Measurements from ENCODE around the gene YIPF4.
"Not testable (repeated sequence)": the region's sequence is repeated elsewhere in the genome, so short reads cannot be mapped to it uniquely, and the experiment has no call there.

YIPF4 gene

GRCh38 chr2:32277674-32278477 is at the start of gene YIPF4:
Gene YIPF4, plus strand, starts transcription at chr2:32277904. Its CDS starts 252 bp downstream, at chr2:32278156.
- DNase-seq (ENCODE audit: low read depth): peak; percentile 82

GRCh38 chr2:32228181-32228580 is 49.5 kb upstream of the YIPF4 start:
- DNase-seq (ENCODE audit: low read depth): no peak

- DNase-seq (ENCODE audit: low read depth): no peak
Measured at GRCh38 chr2:32229635-32230034, 48.1 kb upstream of the YIPF4 start.

- DNase-seq (ENCODE audit: low read depth): no peak
Measured at GRCh38 chr2:32231959-32232358, 45.7 kb upstream of the YIPF4 start.

- no peak for DNase-seq (ENCODE audit: low read depth)
Measured at GRCh38 chr2:32235315-32235714, 42.4 kb upstream of the YIPF4 start.

GRCh38 chr2:32237488-32237887 is 40.2 kb upstream of the YIPF4 start:
- DNase-seq (ENCODE audit: low read depth): no peak

- DNase-seq (ENCODE audit: low read depth): no peak
Measured at GRCh38 chr2:32237996-32238395, 39.7 kb upstream of the YIPF4 start.

GRCh38 chr2:32242331-32242730 is 35.4 kb upstream of the YIPF4 start:
- DNase-seq (ENCODE audit: low read depth): no peak

GRCh38 chr2:32246911-32247310 is 30.8 kb upstream of the YIPF4 start:
- DNase-seq (ENCODE audit: low read depth): no peak

GRCh38 chr2:32248299-32248698 is 29.4 kb upstream of the YIPF4 start:
- no peak for DNase-seq (ENCODE audit: low read depth)

- DNase-seq (ENCODE audit: low read depth): no peak
Measured at GRCh38 chr2:32249731-32250236, 27.9 kb upstream of the YIPF4 start.

- no peak for DNase-seq (ENCODE audit: low read depth)
Measured at GRCh38 chr2:32250290-32250689, 27.4 kb upstream of the YIPF4 start.

GRCh38 chr2:32258242-32258641 is 19.5 kb upstream of the YIPF4 start:
- no peak for DNase-seq (ENCODE audit: low read depth)

- no peak for DNase-seq (ENCODE audit: low read depth)
Measured at GRCh38 chr2:32260376-32260775, 17.3 kb upstream of the YIPF4 start.

- DNase-seq (ENCODE audit: low read depth): no peak
Measured at GRCh38 chr2:32262105-32262504, 15.6 kb upstream of the YIPF4 start.

GRCh38 chr2:32264422-32265105 is 13.1 kb upstream of the YIPF4 start, which contains the start of gene NLRC4:
Gene NLRC4, minus strand, starts transcription at chr2:32264886. Its CDS starts 8,111 bp downstream, at chr2:32256775.
- no peak for DNase-seq (ENCODE audit: low read depth)

- no peak for DNase-seq (ENCODE audit: low read depth)
Measured at GRCh38 chr2:32271063-32271462, 6.6 kb upstream of the YIPF4 start.

GRCh38 chr2:32272279-32272678 is 5.4 kb upstream of the YIPF4 start:
- DNase-seq (ENCODE audit: low read depth): no peak

GRCh38 chr2:32274289-32274688 is 3.4 kb upstream of the YIPF4 start:
- DNase-seq (ENCODE audit: low read depth): no peak

- not testable (repeated sequence) for DNase-seq (ENCODE audit: low read depth)
Measured at GRCh38 chr2:32275790-32276189, 1.9 kb upstream of the YIPF4 start.

- DNase-seq (ENCODE audit: low read depth): no peak
Measured at GRCh38 chr2:32277363-32277673, 386 bp upstream of the YIPF4 start.

- DNase-seq (ENCODE audit: low read depth): no peak
Measured at GRCh38 chr2:32278478-32278853, 762 bp downstream of the YIPF4 start.

- DNase-seq (ENCODE audit: low read depth): no peak
Measured at GRCh38 chr2:32284321-32284720, 6.6 kb downstream of the YIPF4 start.
